ENCODE results near the gene SELENOV.

SELENOV gene

DNA sequence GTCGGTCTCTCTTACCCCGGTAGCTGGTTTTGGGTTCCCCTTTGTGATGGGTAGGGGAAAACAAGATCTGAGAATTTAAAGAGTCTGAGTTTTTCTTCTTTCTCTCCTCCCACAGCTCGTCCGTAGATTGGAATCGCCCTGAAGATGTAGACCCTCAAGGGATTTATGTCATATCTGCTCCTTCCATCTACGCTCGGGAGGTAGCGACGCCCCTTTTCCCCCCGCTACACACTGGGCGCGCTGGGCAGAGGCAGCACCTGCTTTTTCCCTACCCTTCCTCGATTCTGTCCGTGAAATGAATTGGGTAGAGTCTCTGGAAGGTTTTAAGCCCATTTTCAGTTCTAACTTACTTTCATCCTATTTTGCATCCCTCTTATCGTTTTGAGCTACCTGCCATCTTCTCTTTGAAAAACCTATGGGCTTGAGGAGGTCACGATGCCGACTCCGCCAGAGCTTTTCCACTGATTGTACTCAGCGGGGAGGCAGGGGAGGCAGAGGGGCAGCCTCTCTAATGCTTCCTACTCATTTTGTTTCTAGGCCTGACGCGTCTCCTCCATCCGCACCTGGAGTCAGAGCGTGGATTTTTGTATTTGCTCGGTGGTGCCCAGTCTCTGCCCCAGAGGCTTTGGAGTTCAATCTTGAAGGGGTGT, 7.1 kb upstream of the SELENOV start:
- H3K9me3 ChIP-seq (ENCODE audit: insufficient read depth, low read length, severe bottlenecking), result no peaks in the 10 kb centered on the region
- TF ChIP-seq EZH2 (IDR thresholded peaks at IDR 0.05; ENCODE audit: borderline replicate concordance, low read depth, low read length, severe bottlenecking), result no peak
- TF ChIP-seq, protein P1, sequence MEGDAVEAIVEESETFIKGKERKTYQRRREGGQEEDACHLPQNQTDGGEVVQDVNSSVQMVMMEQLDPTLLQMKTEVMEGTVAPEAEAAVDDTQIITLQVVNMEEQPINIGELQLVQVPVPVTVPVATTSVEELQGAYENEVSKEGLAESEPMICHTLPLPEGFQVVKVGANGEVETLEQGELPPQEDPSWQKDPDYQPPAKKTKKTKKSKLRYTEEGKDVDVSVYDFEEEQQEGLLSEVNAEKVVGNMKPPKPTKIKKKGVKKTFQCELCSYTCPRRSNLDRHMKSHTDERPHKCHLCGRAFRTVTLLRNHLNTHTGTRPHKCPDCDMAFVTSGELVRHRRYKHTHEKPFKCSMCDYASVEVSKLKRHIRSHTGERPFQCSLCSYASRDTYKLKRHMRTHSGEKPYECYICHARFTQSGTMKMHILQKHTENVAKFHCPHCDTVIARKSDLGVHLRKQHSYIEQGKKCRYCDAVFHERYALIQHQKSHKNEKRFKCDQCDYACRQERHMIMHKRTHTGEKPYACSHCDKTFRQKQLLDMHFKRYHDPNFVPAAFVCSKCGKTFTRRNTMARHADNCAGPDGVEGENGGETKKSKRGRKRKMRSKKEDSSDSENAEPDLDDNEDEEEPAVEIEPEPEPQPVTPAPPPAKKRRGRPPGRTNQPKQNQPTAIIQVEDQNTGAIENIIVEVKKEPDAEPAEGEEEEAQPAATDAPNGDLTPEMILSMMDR (IDR thresholded peaks at IDR 0.05; ENCODE audit: borderline replicate concordance, extremely low read depth, low read length, poor library complexity, severe bottlenecking), result no peak
- no peaks in the 10 kb centered on the region for H3K4me1 ChIP-seq (ENCODE audit: insufficient read depth, low read length)
- no peak overlapping the region for H3K4me2 ChIP-seq (ENCODE audit: insufficient read depth, low read length)
- ATAC-seq (ENCODE audit: insufficient read depth, low read depth), result no peak
- H4K20me1 ChIP-seq (ENCODE audit: insufficient read depth, low read length), result no peaks in the 10 kb centered on the region
- DNase-seq, result no peak
- no peak overlapping the region for H3K4me3 ChIP-seq (ENCODE audit: low read depth in 1 of 2, low read length in 2 of 2)
- H3K36me3 ChIP-seq (ENCODE audit: insufficient read depth, low read length), result no peaks in the 10 kb centered on the region
- H3K27ac ChIP-seq (ENCODE audit: low read length), result no peak overlapping the region
- no peaks in the 10 kb centered on the region for H3K27me3 ChIP-seq (ENCODE audit: insufficient read depth, low read length, poor library complexity)
- H3K79me2 ChIP-seq (ENCODE audit: insufficient read depth, low read length), result no peaks in the 10 kb centered on the region
- no peak overlapping the region for H3K9ac ChIP-seq (ENCODE audit: low read depth, low read length)
- H2AFZ ChIP-seq (ENCODE audit: low read depth, low read length), result no peak overlapping the region

DNA sequence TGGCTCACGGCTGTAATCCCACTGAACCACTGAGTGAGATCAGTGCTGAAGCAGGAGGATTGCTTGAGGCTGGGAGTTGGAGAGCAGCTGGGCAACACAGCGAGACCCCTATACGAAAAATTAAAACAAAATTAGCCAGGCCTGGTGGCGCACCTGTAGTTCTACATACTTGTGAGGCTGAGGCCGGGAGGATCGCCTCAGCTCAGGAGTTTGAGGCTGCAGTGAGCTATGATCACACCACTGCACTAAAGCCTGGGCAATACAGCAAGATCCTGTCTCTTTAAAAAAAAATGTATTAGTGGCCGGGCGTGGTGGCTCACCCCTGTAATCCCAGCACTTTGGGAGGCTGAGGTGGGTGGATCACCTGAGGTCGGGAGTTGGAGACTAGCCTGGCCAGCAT, 6.3 kb upstream of the SELENOV start:
- Histone ChIP-seq H2AFZ (ENCODE audit: low read depth, low read length) (no peak overlapping the region), H3K27ac (ENCODE audit: low read length) (no peak overlapping the region), H3K36me3 (ENCODE audit: insufficient read depth, low read length) (no peaks in the 10 kb centered on the region), H3K4me1 (ENCODE audit: insufficient read depth, low read length) (no peaks in the 10 kb centered on the region), H4K20me1 (ENCODE audit: insufficient read depth, low read length) (no peaks in the 10 kb centered on the region), H3K4me3 (ENCODE audit: low read depth in 1 of 2, low read length in 2 of 2) (no peak overlapping the region), H3K4me2 (ENCODE audit: insufficient read depth, low read length) (no peak overlapping the region), H3K9ac (ENCODE audit: low read depth, low read length) (no peak overlapping the region), H3K9me3 (ENCODE audit: insufficient read depth, low read length, severe bottlenecking) (no peaks in the 10 kb centered on the region), H3K27me3 (ENCODE audit: insufficient read depth, low read length, poor library complexity) (no peaks in the 10 kb centered on the region), H3K79me2 (ENCODE audit: insufficient read depth, low read length) (no peaks in the 10 kb centered on the region)
- DNase-seq (no peak), ATAC-seq (ENCODE audit: insufficient read depth, low read depth) (no peak)
- TF ChIP-seq, protein P1 (IDR thresholded peaks at IDR 0.05; ENCODE audit: borderline replicate concordance, extremely low read depth, low read length, poor library complexity, severe bottlenecking), result no peak
- TF ChIP-seq EZH2 (IDR thresholded peaks at IDR 0.05; ENCODE audit: borderline replicate concordance, low read depth, low read length, severe bottlenecking), result no peak

DNA sequence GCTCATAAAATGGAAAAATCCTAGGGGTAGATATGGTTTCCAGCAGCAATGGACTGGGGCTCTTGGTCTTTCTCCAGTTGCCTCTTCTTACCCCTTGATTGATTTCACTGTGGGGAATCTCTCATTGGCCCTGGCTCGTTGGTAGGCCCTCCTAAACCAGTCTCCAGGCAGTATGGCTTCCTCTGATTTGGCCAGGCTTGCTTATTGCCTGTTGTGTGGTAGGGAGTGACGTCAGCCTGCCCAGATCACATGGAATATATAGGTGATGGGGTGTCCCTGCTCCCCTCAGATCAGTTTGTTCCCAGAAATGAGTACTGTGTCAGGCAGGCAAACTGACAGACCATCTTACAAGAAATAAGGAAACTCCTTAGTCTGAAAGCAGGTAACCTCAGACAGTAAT, 5.7 kb upstream of the SELENOV start:
- H3K4me2 ChIP-seq (ENCODE audit: insufficient read depth, low read length), result no peak overlapping the region
- no peaks in the 10 kb centered on the region for H3K27me3 ChIP-seq (ENCODE audit: insufficient read depth, low read length, poor library complexity)

More for the DNA sequence above, 5.7 kb upstream of the SELENOV start:
- Histone ChIP-seq H3K4me1 (ENCODE audit: insufficient read depth, low read length) (no peaks in the 10 kb centered on the region), H2AFZ (ENCODE audit: low read depth, low read length) (no peak overlapping the region), H4K20me1 (ENCODE audit: insufficient read depth, low read length) (no peaks in the 10 kb centered on the region), H3K27ac (ENCODE audit: low read length) (no peak overlapping the region), H3K36me3 (ENCODE audit: insufficient read depth, low read length) (no peaks in the 10 kb centered on the region), H3K79me2 (ENCODE audit: insufficient read depth, low read length) (no peaks in the 10 kb centered on the region), H3K9ac (ENCODE audit: low read depth, low read length) (no peak overlapping the region), H3K9me3 (ENCODE audit: insufficient read depth, low read length, severe bottlenecking) (no peaks in the 10 kb centered on the region), H3K4me3 (ENCODE audit: low read depth in 1 of 2, low read length in 2 of 2) (no peak overlapping the region)
- TF ChIP-seq EZH2 (IDR thresholded peaks at IDR 0.05; ENCODE audit: borderline replicate concordance, low read depth, low read length, severe bottlenecking), result no peak
- TF ChIP-seq, protein P1 (IDR thresholded peaks at IDR 0.05; ENCODE audit: borderline replicate concordance, extremely low read depth, low read length, poor library complexity, severe bottlenecking), result no peak
- DNase-seq (no peak), ATAC-seq (ENCODE audit: insufficient read depth, low read depth) (no peak)
